GM21786 (cell line): ENCODE measurements around the gene ZBTB6.
A peak's percentile ranks its signal among the peaks of the same experiment; 100 is the strongest.
"Not testable (repeated sequence)": the region's sequence is repeated elsewhere in the genome, so short reads cannot be mapped to it uniquely, and the experiment has no call there.

ENCODE experiments used
- ATAC-seq: cut with Tn5 transposase; IDR thresholded peaks from one replicate; pipeline ENCODE4 v1.9.1; 2021; ENCODE audit not compliant: unreplicated experiment

The ZBTB6 gene

GRCh38 chr9:122929796-122930354 lies 16.8 kb upstream of the ZBTB6 start:
- no peak for ATAC-seq

- ATAC-seq, result no peak
Measured at GRCh38 chr9:122923947-122924346, 10.8 kb upstream of the ZBTB6 start.

GRCh38 chr9:122922713-122923112 lies 9.6 kb upstream of the ZBTB6 start:
- no peak for ATAC-seq

GRCh38 chr9:122918310-122918709 lies 5.2 kb upstream of the ZBTB6 start:
- no peak for ATAC-seq

- ATAC-seq, result no peak
Measured at GRCh38 chr9:122912671-122912963, 506 bp downstream of the ZBTB6 start.

- not testable (repeated sequence) for ATAC-seq
Measured at GRCh38 chr9:122906122-122906521, 7.0 kb downstream of the ZBTB6 start.

GRCh38 chr9:122904823-122905710 lies 8.1 kb downstream of the ZBTB6 start, which contains the start of gene RC3H2:
Gene RC3H2 (minus strand): TSS chr9:122905359. CDS start chr9:122897509, 7,850 bp downstream.
- ATAC-seq, result peak; percentile 87

GRCh38 chr9:122904466-122904822 lies 8.7 kb downstream of the ZBTB6 start:
- peak; percentile 21 for ATAC-seq

- no peak for ATAC-seq
Measured at GRCh38 chr9:122900791-122901190, 12.3 kb downstream of the ZBTB6 start.

- no peak for ATAC-seq
Measured at GRCh38 chr9:122897969-122898368, 15.2 kb downstream of the ZBTB6 start.

GRCh38 chr9:122888480-122888879 lies 24.6 kb downstream of the ZBTB6 start:
- no peak for ATAC-seq

- ATAC-seq, result no peak
Measured at GRCh38 chr9:122883125-122883524, 30.0 kb downstream of the ZBTB6 start.

GRCh38 chr9:122879443-122879842 lies 33.7 kb downstream of the ZBTB6 start:
- ATAC-seq, result no peak

- no peak for ATAC-seq
Measured at GRCh38 chr9:122875523-122875922, 37.6 kb downstream of the ZBTB6 start.

GRCh38 chr9:122867276-122867675 lies 45.8 kb downstream of the ZBTB6 start:
- not testable (repeated sequence) for ATAC-seq

GRCh38 chr9:122866079-122866478 lies 47.0 kb downstream of the ZBTB6 start:
- no peak for ATAC-seq

- ATAC-seq, result no peak
Measured at GRCh38 chr9:122865300-122865699, 47.8 kb downstream of the ZBTB6 start.

GRCh38 chr9:122863407-122863806 lies 49.7 kb downstream of the ZBTB6 start:
- no peak for ATAC-seq

GRCh38 chr9:122860319-122861142 lies 52.6 kb downstream of the ZBTB6 start:
- ATAC-seq, result no peak
